Gastrocnemius medialis (tissue), 4 donors: Measurements from ENCODE around the gene RPL3.

Experiments used
- CTCF ChIP-seq, 5 experiments: fragments of 450-650 bp in 3 of 5; fragments of 200-600 bp in 2 of 5; sonication (generic) in 2 of 5; IDR thresholded peaks in 4 of 5; conservative IDR thresholded peaks in 1 of 5; 1 replicate in 4 of 5; 2 replicates in 1 of 5; pipeline ENCODE4 v1.5.1; 2016 to 2019; ENCODE audit warnings: antibody characterized with exemption in 5 of 5, mild to moderate bottlenecking in 3 of 5, moderate library complexity in 3 of 5
- POLR2A ChIP-seq, 2 donors: fragments of 450-650 bp; IDR thresholded peaks; one replicate each; pipeline ENCODE4 v1.6.1; 2017; ENCODE audit warnings: antibody characterized with exemption in 2 of 2, mild to moderate bottlenecking in 2 of 2, moderate library complexity in 2 of 2

- TF ChIP-seq CTCF (IDR thresholded peaks at IDR 0.05 in 4 of 5, conservative IDR thresholded peaks at IDR 0.05 in 1 of 5) (no peak), POLR2A (IDR thresholded peaks at IDR 0.05) (no peak)
Measured at GRCh38 chr22:39359659-39360195, 40.3 kb upstream of the RPL3 start.
